Upper lobe of right lung (tissue), 1 donor: ENCODE measurements around the gene RFX3. TPM values are rescaled to one million over a fixed set of nuclear protein-coding genes. Genes with fewer than 3 reads are reported as not detected.
A peak's percentile ranks its signal among the peaks of the same experiment; 100 is the strongest.

Experiments
- ATAC-seq: fragments of 200-7000 bp; cut with Tn5 transposase; one replicate; pipeline ENCODE4 v1.9.1; 2020; ENCODE audit warnings: mild to moderate bottlenecking, moderate library complexity
- DNase-seq: peaks from one replicate; pipeline ENCODE4 v3.0.0-alpha.2; 2020
- H3K27ac ChIP-seq: fragments of 200-600 bp; one replicate; pipeline ENCODE4 v1.8.0; 2022
- H3K27me3 ChIP-seq: fragments of 200-600 bp; one replicate; pipeline ENCODE4 v1.8.0; 2022; ENCODE audit warnings: mild to moderate bottlenecking
- H3K36me3 ChIP-seq: fragments of 200-600 bp; one replicate; pipeline ENCODE4 v1.8.0; 2022
- H3K4me1 ChIP-seq: fragments of 200-600 bp; one replicate; pipeline ENCODE4 v1.8.0; 2022
- H3K4me3 ChIP-seq: fragments of 200-600 bp; one replicate; pipeline ENCODE4 v1.8.0; 2022; ENCODE audit warnings: mild to moderate bottlenecking
- H3K9me3 ChIP-seq: fragments of 200-600 bp; one replicate; pipeline ENCODE4 v1.8.0; 2022
- CTCF ChIP-seq: fragments of 200-600 bp; IDR thresholded peaks from one replicate; pipeline ENCODE4 v1.8.0; 2022; ENCODE audit warnings: antibody characterized with exemption
- intact Hi-C: fragments of 100-400 bp; cut with DNase I; formaldehyde crosslinking; loops from one replicate; pipeline ENCODE4 v1.11.0; 2022
- total RNA-seq: library from RNA; stranded (reverse); fragmentation: NEBNext Ultra II Directional; extraction: Animal tissue kit (Norgen Biotek cat#: 25700); gene quantifications from one replicate; pipeline ENCODE4 v1.2.1, GENCODE V29; 2021
- donor health status: DM: no; HTN: yes; CAD: no; lungs with severe emphysema.

Gene RFX3
- total RNA-seq, 1 donor from 2014 or later, result 13.8 TPM

GRCh38 chr9:3477236-3477834 lies 48.5 kb downstream of the RFX3 start:
- Histone ChIP-seq H3K27me3 (no peaks in the 10 kb centered on the region), H3K27ac (no peak overlapping the region), H3K4me1 (peaks cover 7% of the 10 kb centered on the region), H3K9me3 (no peaks in the 10 kb centered on the region), H3K4me3 (peak overlapping the region; percentile 6), H3K36me3 (no peaks in the 10 kb centered on the region)
- no peak for TF ChIP-seq CTCF
- DNase-seq (no peak), ATAC-seq (no peak)
- intact Hi-C loops, result no loop called here

- Histone ChIP-seq H3K4me1 (peaks cover 11% of the 10 kb centered on the region), H3K9me3 (no peaks in the 10 kb centered on the region), H3K36me3 (no peaks in the 10 kb centered on the region), H3K27ac (no peak overlapping the region), H3K4me3 (no peak overlapping the region), H3K27me3 (no peaks in the 10 kb centered on the region)
- TF ChIP-seq CTCF, result no peak
- DNase-seq (no peak), ATAC-seq (no peak)
- intact Hi-C loops, result no loop called here
Observed at GRCh38 chr9:3475300-3476020, 50.3 kb downstream of the RFX3 start.

- H3K4me3 ChIP-seq, result no peak overlapping the region
- no peaks in the 10 kb centered on the region for H3K27me3 ChIP-seq
- intact Hi-C loops, result no loop called here
- no peak for DNase-seq
- no peaks in the 10 kb centered on the region for H3K36me3 ChIP-seq
- H3K9me3 ChIP-seq, result no peaks in the 10 kb centered on the region
- H3K27ac ChIP-seq, result no peak overlapping the region
- no peak for ATAC-seq
- peaks cover 11% of the 10 kb centered on the region for H3K4me1 ChIP-seq
- no peak for TF ChIP-seq CTCF
Observed at GRCh38 chr9:3474821-3475220, 51.0 kb downstream of the RFX3 start.

GRCh38 chr9:3473405-3473804 lies 52.4 kb downstream of the RFX3 start:
- H3K27me3 ChIP-seq, result no peaks in the 10 kb centered on the region
- no peak for DNase-seq
- no peak for TF ChIP-seq CTCF
- H3K9me3 ChIP-seq, result no peaks in the 10 kb centered on the region
- H3K4me1 ChIP-seq, result peaks cover 4% of the 10 kb centered on the region
- ATAC-seq, result no peak
- H3K4me3 ChIP-seq, result no peak overlapping the region
- no peak overlapping the region for H3K27ac ChIP-seq
- intact Hi-C loops, result no loop called here
- H3K36me3 ChIP-seq, result no peaks in the 10 kb centered on the region

- H3K27ac ChIP-seq, result no peak overlapping the region
- no peaks in the 10 kb centered on the region for H3K27me3 ChIP-seq
- no peak for TF ChIP-seq CTCF
- H3K9me3 ChIP-seq, result no peaks in the 10 kb centered on the region
- DNase-seq, result no peak
- ATAC-seq, result no peak
- H3K4me3 ChIP-seq, result no peak overlapping the region
- intact Hi-C loops, result no loop called here
- H3K36me3 ChIP-seq, result no peaks in the 10 kb centered on the region
- peaks cover 11% of the 10 kb centered on the region for H3K4me1 ChIP-seq
Observed at GRCh38 chr9:3471883-3472282, 53.9 kb downstream of the RFX3 start.
